OCI-LY1 (cell line): Measurements from ENCODE around the gene CARM1.

ENCODE experiments used
- EZH2 ChIP-seq: fragments of 200-600 bp; sonication (generic), shearing (Covaris generic); IDR thresholded peaks from 2 replicates; pipeline ENCODE4 v1.8.0; 2017; ENCODE audit warnings: borderline replicate concordance, mixed run types, mild to moderate bottlenecking, antibody characterized with exemption, low read length, moderate library complexity, mixed read lengths
- TF ChIP-seq, protein P1 (sequence below): fragments of 200-600 bp; sonication (generic), shearing (Covaris generic); IDR thresholded peaks from 2 replicates; pipeline ENCODE4 v1.5.1; 2017; ENCODE audit warnings: mild to moderate bottlenecking, antibody characterized with exemption, low read length, moderate library complexity, mixed read lengths

DNA sequence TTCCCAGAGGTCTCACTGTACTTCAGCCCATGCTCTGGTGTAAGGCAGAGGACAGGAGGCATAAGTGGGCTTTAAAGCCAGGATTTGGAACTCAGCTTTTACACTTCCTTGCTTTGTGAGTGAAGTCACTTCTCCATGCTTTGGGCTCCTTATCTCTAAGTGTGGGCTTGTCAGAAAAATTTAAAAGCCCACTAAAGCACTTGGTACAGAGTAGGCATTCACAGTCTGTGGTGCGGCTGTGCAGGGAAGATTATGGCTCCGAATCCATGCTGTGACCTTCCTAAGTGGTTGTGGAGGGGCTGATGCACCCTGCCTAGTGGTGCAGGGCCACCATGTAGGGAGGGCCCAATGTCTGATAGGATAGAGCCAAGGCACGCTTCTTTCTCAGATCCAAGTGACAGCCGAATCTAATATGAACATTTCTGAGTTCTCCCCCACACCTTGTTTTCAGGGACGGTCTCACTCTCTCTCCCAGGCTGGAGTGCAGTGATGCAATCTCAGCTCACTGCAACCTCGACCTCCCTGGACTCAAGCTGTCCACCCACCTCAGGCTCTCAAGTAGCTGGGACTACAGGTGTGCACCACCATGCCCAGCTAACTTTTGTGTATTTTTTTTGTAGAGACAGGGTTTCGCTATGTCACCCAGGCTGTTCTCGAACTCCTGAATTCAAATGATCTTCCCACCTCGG, 64.2 kb downstream of the CARM1 start:
- TF ChIP-seq, protein P1, sequence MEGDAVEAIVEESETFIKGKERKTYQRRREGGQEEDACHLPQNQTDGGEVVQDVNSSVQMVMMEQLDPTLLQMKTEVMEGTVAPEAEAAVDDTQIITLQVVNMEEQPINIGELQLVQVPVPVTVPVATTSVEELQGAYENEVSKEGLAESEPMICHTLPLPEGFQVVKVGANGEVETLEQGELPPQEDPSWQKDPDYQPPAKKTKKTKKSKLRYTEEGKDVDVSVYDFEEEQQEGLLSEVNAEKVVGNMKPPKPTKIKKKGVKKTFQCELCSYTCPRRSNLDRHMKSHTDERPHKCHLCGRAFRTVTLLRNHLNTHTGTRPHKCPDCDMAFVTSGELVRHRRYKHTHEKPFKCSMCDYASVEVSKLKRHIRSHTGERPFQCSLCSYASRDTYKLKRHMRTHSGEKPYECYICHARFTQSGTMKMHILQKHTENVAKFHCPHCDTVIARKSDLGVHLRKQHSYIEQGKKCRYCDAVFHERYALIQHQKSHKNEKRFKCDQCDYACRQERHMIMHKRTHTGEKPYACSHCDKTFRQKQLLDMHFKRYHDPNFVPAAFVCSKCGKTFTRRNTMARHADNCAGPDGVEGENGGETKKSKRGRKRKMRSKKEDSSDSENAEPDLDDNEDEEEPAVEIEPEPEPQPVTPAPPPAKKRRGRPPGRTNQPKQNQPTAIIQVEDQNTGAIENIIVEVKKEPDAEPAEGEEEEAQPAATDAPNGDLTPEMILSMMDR, result no peak
- TF ChIP-seq EZH2, result no peak
